Endothelial cell of umbilical vein (primary cell): ENCODE data around the gene METTL26.
A peak's percentile ranks its signal among the peaks of the same experiment; 100 is the strongest.

Source experiments
- EZH2 ChIP-seq: IDR thresholded peaks from 2 replicates; pipeline ENCODE4 v1.6.1; 2012; ENCODE audit warnings: borderline replicate concordance, low read depth, mild to moderate bottlenecking, moderate library complexity, low read length, inconsistent platforms; ENCODE audit not compliant: severe bottlenecking
- GATA2 ChIP-seq: IDR thresholded peaks from 2 replicates; pipeline ENCODE4 v1.7.0; 2011; ENCODE audit warnings: low read depth, mild to moderate bottlenecking, moderate library complexity, mixed read lengths, low read length; ENCODE audit not compliant: insufficient read length, insufficient read depth
- MYC ChIP-seq: IDR thresholded peaks from one replicate; pipeline ENCODE4 v1.6.1; 2011; ENCODE audit warnings: mild to moderate bottlenecking, low read depth, low read length
- POLR2A ChIP-seq: IDR thresholded peaks from 2 replicates; pipeline ENCODE4 v1.6.1; 2012; ENCODE audit warnings: low read depth, mild to moderate bottlenecking, control low read depth, low read length
- POLR2AphosphoS5 ChIP-seq: IDR thresholded peaks from 2 replicates; pipeline ENCODE4 v1.6.1; 2012; ENCODE audit warnings: low read depth, mild to moderate bottlenecking, control low read depth, low read length, moderate library complexity; ENCODE audit not compliant: insufficient read depth
- TF ChIP-seq, protein P1 (sequence below), 2 donors: IDR thresholded peaks; 1 replicate in 1 of 2; 2 replicates in 1 of 2; pipeline ENCODE4 v1.5.1; 2011; ENCODE audit warnings: low read length in 2 of 2, mild to moderate bottlenecking in 2 of 2, moderate library complexity in 2 of 2, control low read depth in 1 of 2, inconsistent platforms in 1 of 2, low read depth in 1 of 2; ENCODE audit not compliant: insufficient read depth in 1 of 2; ENCODE audit errors: extremely low read depth in 1 of 2
- TF ChIP-seq, protein P2 (sequence below): IDR thresholded peaks from 2 replicates; pipeline ENCODE4 v1.6.1; 2011; ENCODE audit not compliant: insufficient read depth, insufficient read length

DNA sequence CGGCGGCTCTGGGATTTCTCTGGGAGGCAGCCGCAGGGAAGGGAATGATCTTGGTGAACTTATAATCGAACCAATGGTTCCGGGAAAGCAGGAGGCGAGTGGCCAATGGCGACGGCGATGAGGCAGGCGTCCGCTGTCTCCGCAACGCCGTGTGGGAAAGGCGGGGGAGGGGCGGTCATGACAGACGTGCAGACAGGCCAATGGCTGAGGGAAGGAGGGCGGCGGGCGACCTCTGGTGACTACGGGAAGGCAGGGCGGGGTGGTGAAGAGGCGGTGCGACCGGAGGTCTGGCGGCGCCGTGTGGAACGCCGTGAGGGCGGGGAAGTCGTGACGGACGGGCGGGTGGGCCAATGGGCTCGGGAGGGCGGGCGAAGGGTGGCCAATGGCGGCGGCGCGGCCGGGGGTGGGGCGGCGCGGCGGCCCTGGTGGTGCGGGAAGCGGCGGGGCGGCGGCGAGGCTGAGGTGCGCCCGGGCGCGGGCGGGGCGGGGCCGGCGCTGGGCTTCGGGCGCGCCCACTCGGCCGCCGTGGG is 46.4 kb downstream of the METTL26 start, which contains the start of gene RAB40C:
- TF ChIP-seq, protein P1, sequence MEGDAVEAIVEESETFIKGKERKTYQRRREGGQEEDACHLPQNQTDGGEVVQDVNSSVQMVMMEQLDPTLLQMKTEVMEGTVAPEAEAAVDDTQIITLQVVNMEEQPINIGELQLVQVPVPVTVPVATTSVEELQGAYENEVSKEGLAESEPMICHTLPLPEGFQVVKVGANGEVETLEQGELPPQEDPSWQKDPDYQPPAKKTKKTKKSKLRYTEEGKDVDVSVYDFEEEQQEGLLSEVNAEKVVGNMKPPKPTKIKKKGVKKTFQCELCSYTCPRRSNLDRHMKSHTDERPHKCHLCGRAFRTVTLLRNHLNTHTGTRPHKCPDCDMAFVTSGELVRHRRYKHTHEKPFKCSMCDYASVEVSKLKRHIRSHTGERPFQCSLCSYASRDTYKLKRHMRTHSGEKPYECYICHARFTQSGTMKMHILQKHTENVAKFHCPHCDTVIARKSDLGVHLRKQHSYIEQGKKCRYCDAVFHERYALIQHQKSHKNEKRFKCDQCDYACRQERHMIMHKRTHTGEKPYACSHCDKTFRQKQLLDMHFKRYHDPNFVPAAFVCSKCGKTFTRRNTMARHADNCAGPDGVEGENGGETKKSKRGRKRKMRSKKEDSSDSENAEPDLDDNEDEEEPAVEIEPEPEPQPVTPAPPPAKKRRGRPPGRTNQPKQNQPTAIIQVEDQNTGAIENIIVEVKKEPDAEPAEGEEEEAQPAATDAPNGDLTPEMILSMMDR (IDR thresholded peaks at IDR 0.05; ENCODE audit: extremely low read depth in 1 of 2, insufficient read depth in 1 of 2, low read depth in 1 of 2, low read length in 2 of 2) = peak in 1 of 2 donors; percentile 16
- peak; percentile 43 for TF ChIP-seq POLR2AphosphoS5
- TF ChIP-seq EZH2 = no peak
- TF ChIP-seq POLR2A = no peak
- no peak for TF ChIP-seq GATA2
- TF ChIP-seq MYC = no peak
- TF ChIP-seq, protein P2, sequence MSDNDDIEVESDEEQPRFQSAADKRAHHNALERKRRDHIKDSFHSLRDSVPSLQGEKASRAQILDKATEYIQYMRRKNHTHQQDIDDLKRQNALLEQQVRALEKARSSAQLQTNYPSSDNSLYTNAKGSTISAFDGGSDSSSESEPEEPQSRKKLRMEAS = no peak
